ENCODE measurements around the gene PLK1.

PLK1 gene

GRCh38 chr16:23687034-23687808 lies 8.5 kb downstream of the PLK1 start:
- TF ChIP-seq CSDC2 (CRISPR knock-in tag; IDR thresholded peaks at IDR 0.05) (no peak), CREB5 (CRISPR knock-in tag; IDR thresholded peaks at IDR 0.05; ENCODE audit: low read depth) (no peak), ZNF70 (CRISPR knock-in tag; IDR thresholded peaks at IDR 0.05) (no peak), BACH2 (CRISPR knock-in tag; IDR thresholded peaks at IDR 0.05; ENCODE audit: borderline replicate concordance) (no peak), ISL1 (CRISPR knock-in tag; IDR thresholded peaks at IDR 0.05) (no peak), ZFP3 (CRISPR knock-in tag; IDR thresholded peaks at IDR 0.05) (no peak), POU6F1 (CRISPR knock-in tag; IDR thresholded peaks at IDR 0.05; ENCODE audit: borderline replicate concordance, low read depth) (no peak), PATZ1 (CRISPR knock-in tag; IDR thresholded peaks at IDR 0.05; ENCODE audit: borderline replicate concordance) (no peak), ARNTL (CRISPR knock-in tag; IDR thresholded peaks at IDR 0.05; ENCODE audit: borderline replicate concordance, low read depth) (no peak)
- no peak for ATAC-seq

- no peak for ATAC-seq
- TF ChIP-seq RARB (CRISPR knock-in tag; IDR thresholded peaks at IDR 0.05), result no peak
- no peak for TF ChIP-seq ARNTL (CRISPR knock-in tag; IDR thresholded peaks at IDR 0.05; ENCODE audit: borderline replicate concordance, low read depth)
- TF ChIP-seq ZFP30 (CRISPR knock-in tag; IDR thresholded peaks at IDR 0.05), result no peak
- no peak for TF ChIP-seq TCF4 (CRISPR knock-in tag; IDR thresholded peaks at IDR 0.05; ENCODE audit: borderline replicate concordance)
- TF ChIP-seq TSHZ2 (CRISPR knock-in tag; IDR thresholded peaks at IDR 0.05), result no peak
- no peak for TF ChIP-seq ZNF70 (CRISPR knock-in tag; IDR thresholded peaks at IDR 0.05)
- TF ChIP-seq CSRNP3 (CRISPR knock-in tag; IDR thresholded peaks at IDR 0.05), result no peak
- TF ChIP-seq ZFP3 (CRISPR knock-in tag; IDR thresholded peaks at IDR 0.05), result no peak
- no peak for TF ChIP-seq ZNF8 (CRISPR knock-in tag; IDR thresholded peaks at IDR 0.05)
- no peak for TF ChIP-seq ISL1 (CRISPR knock-in tag; IDR thresholded peaks at IDR 0.05)
- TF ChIP-seq SNAI2 (CRISPR knock-in tag; IDR thresholded peaks at IDR 0.05), result no peak
- no peak for TF ChIP-seq POU6F1 (CRISPR knock-in tag; IDR thresholded peaks at IDR 0.05; ENCODE audit: borderline replicate concordance, low read depth)
- no peak for TF ChIP-seq GLIS3 (CRISPR knock-in tag; IDR thresholded peaks at IDR 0.05)
- no peak for TF ChIP-seq PATZ1 (CRISPR knock-in tag; IDR thresholded peaks at IDR 0.05; ENCODE audit: borderline replicate concordance)
- no peak for TF ChIP-seq BACH2 (CRISPR knock-in tag; IDR thresholded peaks at IDR 0.05; ENCODE audit: borderline replicate concordance)
- no peak for TF ChIP-seq CREB5 (CRISPR knock-in tag; IDR thresholded peaks at IDR 0.05; ENCODE audit: low read depth)
- no peak for TF ChIP-seq TOX (CRISPR knock-in tag; IDR thresholded peaks at IDR 0.05; ENCODE audit: borderline replicate concordance)
- TF ChIP-seq ZNF565 (CRISPR knock-in tag; conservative IDR thresholded peaks at IDR 0.05; ENCODE audit: low read depth), result no peak
Measured at GRCh38 chr16:23689442-23690187, 10.9 kb downstream of the PLK1 start.
